K562 (cell line): ENCODE data around the gene UNC119. TPM values are rescaled to one million over a fixed set of nuclear protein-coding genes. Genes with fewer than 3 reads are reported as not detected.

Experiments used
- BRD4 ChIP-seq: fragments of 200-600 bp; sonication (generic); IDR thresholded peaks from 2 replicates; pipeline ENCODE4 v1.6.1; 2017; ENCODE audit warnings: inconsistent platforms
- DACH1 ChIP-seq: fragments of 450-650 bp; IDR thresholded peaks from 2 replicates; pipeline ENCODE4 v1.6.1; 2018; ENCODE audit not compliant: partially characterized antibody
- ERF ChIP-seq: fragments of 450-650 bp; formaldehyde crosslinking; IDR thresholded peaks from 2 replicates; pipeline ENCODE4 v1.4.0; 2020; ENCODE audit warnings: mild to moderate bottlenecking, mixed read lengths
- ETS1 ChIP-seq: conservative IDR thresholded peaks from 2 replicates; pipeline ENCODE4 v1.6.1; 2011; ENCODE audit warnings: low read depth, mild to moderate bottlenecking, low read length; ENCODE audit not compliant: control insufficient read depth
- IFI16 ChIP-seq: fragments of 250-450 bp; sonication (Bioruptor Pico); IDR thresholded peaks from 2 replicates; pipeline ENCODE4 v2.1.2; 2022; ENCODE audit warnings: mild to moderate bottlenecking, inconsistent platforms
- KLF1 ChIP-seq: fragments of 450-650 bp; IDR thresholded peaks from 2 replicates; pipeline ENCODE4 v1.6.1; 2016; ENCODE audit warnings: missing genetic modification characterization, missing compliant biosample characterization
- MGA ChIP-seq: fragments of 450-650 bp; IDR thresholded peaks from 2 replicates; pipeline ENCODE4 v1.6.1; 2016; ENCODE audit warnings: mild to moderate bottlenecking, moderate library complexity
- NFE2L1 ChIP-seq: fragments of 450-650 bp; IDR thresholded peaks from 2 replicates; pipeline ENCODE4 v1.6.1; 2016; ENCODE audit warnings: missing genetic modification characterization, low read depth, mild to moderate bottlenecking, missing compliant biosample characterization, moderate library complexity, borderline replicate concordance
- ZNF143 ChIP-seq: sonication (generic); formaldehyde crosslinking; IDR thresholded peaks from 2 replicates; pipeline ENCODE4 v1.9.0; 2022; ENCODE audit warnings: mild to moderate bottlenecking, missing genetic modification reagents
- ZNF280B ChIP-seq: fragments of 250-450 bp; sonication (Bioruptor Pico); IDR thresholded peaks from 2 replicates; pipeline ENCODE4 v1.5.1; 2021; ENCODE audit warnings: mild to moderate bottlenecking
- ZNF282 ChIP-seq: sonication (generic); formaldehyde crosslinking; IDR thresholded peaks from 2 replicates; pipeline ENCODE4 v1.8.1; 2023; ENCODE audit warnings: missing genetic modification reagents
- ZNF311 ChIP-seq: fragments of 250-450 bp; sonication (Bioruptor Pico); IDR thresholded peaks from 2 replicates; pipeline ENCODE4 v1.4.0; 2020; ENCODE audit warnings: mild to moderate bottlenecking, moderate library complexity
- ZNF316 ChIP-seq: fragments of 450-650 bp; IDR thresholded peaks from 2 replicates; pipeline ENCODE4 v1.6.1; 2016
- ZNF436 ChIP-seq: fragments of 250-450, 450-650 bp; sonication (Bioruptor Pico); formaldehyde crosslinking; IDR thresholded peaks from 2 replicates; pipeline ENCODE4 v1.7.0; 2020; ENCODE audit warnings: mild to moderate bottlenecking
- ZNF57 ChIP-seq: fragments of 450-650 bp; formaldehyde crosslinking; IDR thresholded peaks from 2 replicates; pipeline ENCODE4 v1.4.0; 2020; ENCODE audit warnings: mild to moderate bottlenecking, moderate library complexity
- ZNF75A ChIP-seq: fragments of 450-650 bp; formaldehyde crosslinking; IDR thresholded peaks from 2 replicates; pipeline ENCODE4 v1.4.0; 2020; ENCODE audit warnings: mild to moderate bottlenecking
- polyA plus RNA-seq, 8 experiments: library from polyadenylated mRNA; depleted of rRNA in 4 of 8; stranded (reverse) in 5 of 8; unstranded in 3 of 8; fragments of >200 nt; fragmentation: Nextera tagmentation in 2 of 8; fragmentation: Illumina TruSeq in 1 of 8; extraction: Ambion mirVana in 2 of 8; extraction: Trizol in 1 of 8; gene quantifications; 2 replicates each; pipeline versions ENCODE4 v1.2.1 to v1.2.3, GENCODE V29; 2011 to 2014; ENCODE audit warnings: inconsistent platforms in 1 of 8, missing spikeins in 1 of 8
- total RNA-seq, 7 experiments: library from RNA; depleted of rRNA in 6 of 7; stranded (reverse); fragments of >200 nt in 6 of 7; fragmentation: Illumina TruSeq in 2 of 7; extraction: Trizol in 2 of 7; gene quantifications; 2 replicates each; pipeline versions ENCODE4 v1.2.1 to v1.2.3, GENCODE V29; 2011 to 2021; ENCODE audit warnings: low replicate concordance in 1 of 7

The UNC119 gene
- total and polyA plus RNA-seq, 9 of the 15 experiments (the other 6 are each of a cell fraction or from before 2014, with no cell fraction given) = 0.37 to 47.7 (median 16.3) TPM

GRCh38 chr17:28527181-28527681, 25.2 kb downstream of the UNC119 start (continued):
- TF ChIP-seq MGA (no peak), ZNF316 (no peak), ZNF75A (CRISPR knock-in tag) (no peak), ZNF280B (CRISPR knock-in tag) (no peak), ZNF282 (CRISPR knock-in tag) (no peak), IFI16 (CRISPR knock-in tag) (no peak), ZNF311 (CRISPR knock-in tag) (no peak), ZNF143 (CRISPR knock-in tag) (no peak), ETS1 (peak; percentile 62; the same call in 1 of the 2 replicates), ZNF57 (no peak), KLF1 (tag) (no peak), DACH1 (no peak), BRD4 (no peak), ZNF436 (CRISPR knock-in tag) (no peak), ERF (CRISPR knock-in tag) (0 out of 2 replicates have a peak, but pooled peaks have one; percentile 41), NFE2L1 (tag) (no peak)
